Measurements from ENCODE around the gene TMPRSS7.

- TF ChIP-seq JUNB (IDR thresholded peaks at IDR 0.05; ENCODE audit: unreplicated experiment) (no peak), CTCF (conservative IDR thresholded peaks at IDR 0.05; ENCODE audit: low read depth in 2 of 2) (no peak), ETS1 (IDR thresholded peaks at IDR 0.05) (no peak), POLR2AphosphoS5 (IDR thresholded peaks at IDR 0.05; ENCODE audit: low read depth) (no peak), EZH2phosphoT487 (IDR thresholded peaks at IDR 0.05; ENCODE audit: unreplicated experiment) (no peak), EZH2 (IDR thresholded peaks at IDR 0.05; ENCODE audit: low read depth, unreplicated experiment) (no peak), ZNF114 (CRISPR knock-in tag; IDR thresholded peaks at IDR 0.05) (no peak), NANOG (IDR thresholded peaks at IDR 0.05; ENCODE audit: borderline replicate concordance) (no peak)
These were observed 55.7 kb downstream of the TMPRSS7 start for GRCh38 chr3:112089956-112090886.

Data from GM23338 (cell line).